ENCODE results near the gene BIRC6. TPM values are rescaled to one million over a fixed set of nuclear protein-coding genes. Genes with fewer than 3 reads are reported as not detected.
A peak's percentile ranks its signal among the peaks of the same experiment; 100 is the strongest.
"Not testable (repeated sequence)": the region's sequence is repeated elsewhere in the genome, so short reads cannot be mapped to it uniquely, and the experiment has no call there.

Gene BIRC6
- total RNA-seq, 1 experiment from 2014 or later: 69.6 TPM

DNA sequence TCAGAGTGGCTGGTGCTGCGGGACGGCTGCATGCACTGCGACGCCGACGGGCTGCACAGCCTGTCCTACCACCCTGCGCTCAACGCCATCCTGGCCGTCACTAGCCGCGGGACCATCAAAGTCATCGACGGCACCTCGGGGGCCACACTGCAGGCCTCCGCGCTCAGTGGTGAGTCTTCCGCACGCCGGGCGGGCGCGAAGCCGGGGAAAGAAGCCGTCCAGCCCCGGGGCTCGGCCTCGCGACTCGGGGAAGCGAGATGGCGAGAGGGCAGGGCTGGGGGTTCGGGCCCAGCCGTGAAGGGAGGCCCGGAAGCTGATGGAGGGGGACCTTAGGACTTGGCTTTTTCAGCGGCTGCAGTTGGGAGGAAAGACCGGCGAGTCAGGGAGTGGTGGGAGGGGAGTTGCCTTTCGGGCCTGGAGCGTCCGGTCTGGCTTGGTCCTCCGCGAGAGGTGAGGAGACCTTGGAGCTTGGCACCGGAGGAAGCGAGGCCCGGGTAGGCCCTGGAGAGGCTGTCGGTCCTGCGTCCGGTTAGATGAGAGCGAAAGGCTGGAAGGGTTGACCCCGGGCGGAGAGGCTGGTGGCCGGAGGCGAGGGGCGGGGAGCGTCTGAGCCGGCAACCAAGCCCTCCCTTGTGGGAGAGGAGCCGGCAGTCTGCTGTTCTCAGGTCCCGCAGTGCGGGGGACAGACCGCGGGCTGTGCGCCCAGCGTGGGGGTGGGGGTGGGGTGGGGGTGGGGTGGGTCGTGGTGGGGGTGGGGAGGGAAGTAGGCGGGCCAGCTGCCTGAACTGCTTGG lies 691 bp downstream of the BIRC6 start:
- Mint-ChIP-seq H3K36me3 (ENCODE audit: insufficient read depth, unreplicated experiment) (peaks cover 9% of the 10 kb centered on the region), H3K4me1 (ENCODE audit: insufficient read depth, unreplicated experiment) (peaks cover 34% of the 10 kb centered on the region), H3K9me3 (ENCODE audit: unreplicated experiment) (no peaks in the 10 kb centered on the region), H3K27me3 (ENCODE audit: insufficient read depth, unreplicated experiment) (no peaks in the 10 kb centered on the region), H3K27ac (ENCODE audit: low read depth, unreplicated experiment) (peak overlapping the region; percentile 76), H3K4me3 (ENCODE audit: unreplicated experiment) (peak overlapping the region; percentile 76)
- no peak for TF ChIP-seq CTCF (IDR thresholded peaks at IDR 0.05; ENCODE audit: unreplicated experiment)
- DNase-seq (ENCODE audit: unreplicated experiment): peak; percentile 28
- intact Hi-C loops (cut with micrococcal nuclease): loop anchor here (2.0 kb wide), 1 partner anchor 193 kb away; the partner anchor contains the start of gene SLC30A6
- BruUV-seq (replicated peaks): no TSS peak
- ChIA-PET CTCF (no interaction called here), POLR2A (interaction anchor here (0.7 to 1.6 kb wide), 7 partner anchors 11 to 122 kb away, joined by 3 to 7 read pairs (median 3); no protein-coding TSS in a partner anchor)

DNA sequence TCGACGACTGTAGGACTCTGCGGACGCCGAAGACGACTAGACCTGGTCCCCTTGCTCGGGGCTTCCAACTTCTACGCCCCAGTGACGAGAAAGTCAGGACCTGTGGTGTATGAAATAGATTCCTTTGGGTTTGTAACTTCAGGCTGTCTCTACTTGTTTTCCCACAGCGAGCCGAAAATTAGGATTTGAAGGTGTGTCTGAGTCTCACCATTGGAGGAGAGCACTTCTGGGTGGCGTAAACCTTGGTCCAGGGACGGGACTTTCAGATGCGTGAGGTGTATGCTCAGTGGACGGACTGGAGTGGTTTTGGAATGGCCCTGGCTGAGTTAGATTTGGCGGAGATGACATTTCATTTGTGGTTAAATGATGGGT lies 1.3 kb downstream of the BIRC6 start:
- H3K27me3 Mint-ChIP-seq (ENCODE audit: insufficient read depth, unreplicated experiment): no peaks in the 10 kb centered on the region
- H3K9me3 Mint-ChIP-seq (ENCODE audit: unreplicated experiment): no peaks in the 10 kb centered on the region
- H3K4me3 Mint-ChIP-seq (ENCODE audit: unreplicated experiment): peak overlapping the region; percentile 76
- intact Hi-C loops (cut with micrococcal nuclease): no loop called here
- no peak for TF ChIP-seq CTCF (IDR thresholded peaks at IDR 0.05; ENCODE audit: unreplicated experiment)
- H3K4me1 Mint-ChIP-seq (ENCODE audit: insufficient read depth, unreplicated experiment): peaks cover 34% of the 10 kb centered on the region
- peak overlapping the region; percentile 76 for H3K27ac Mint-ChIP-seq (ENCODE audit: low read depth, unreplicated experiment)
- DNase-seq (ENCODE audit: unreplicated experiment): peak; percentile 41
- POLR2A ChIA-PET: interaction anchor here (0.7 to 1.1 kb wide), 6 partner anchors 11 to 123 kb away, joined by 3 to 4 read pairs (median 3); no protein-coding TSS in a partner anchor
- peaks cover 9% of the 10 kb centered on the region for H3K36me3 Mint-ChIP-seq (ENCODE audit: insufficient read depth, unreplicated experiment)
- CTCF ChIA-PET: no interaction called here
- BruUV-seq (replicated peaks): TSS peak; percentile 29

- Mint-ChIP-seq H3K36me3 (ENCODE audit: insufficient read depth, unreplicated experiment) (peaks cover 17% of the 10 kb centered on the region), H3K27me3 (ENCODE audit: insufficient read depth, unreplicated experiment) (no peaks in the 10 kb centered on the region), H3K4me3 (ENCODE audit: unreplicated experiment) (no peak overlapping the region), H3K27ac (ENCODE audit: low read depth, unreplicated experiment) (peak overlapping the region; percentile 76), H3K4me1 (ENCODE audit: insufficient read depth, unreplicated experiment) (peaks cover 44% of the 10 kb centered on the region), H3K9me3 (ENCODE audit: unreplicated experiment) (no peaks in the 10 kb centered on the region)
- TF ChIP-seq CTCF (IDR thresholded peaks at IDR 0.05; ENCODE audit: unreplicated experiment): no peak
- ChIA-PET CTCF (no interaction called here), POLR2A (interaction anchor here (0.6 to 1.2 kb wide), 4 partner anchors 10 to 195 kb away, joined by 3 to 5 read pairs (median 4); partner anchors contain the start of gene SLC30A6)
- no TSS peak for BruUV-seq (replicated peaks)
- DNase-seq (ENCODE audit: unreplicated experiment): no peak
- intact Hi-C loops (cut with micrococcal nuclease): no loop called here
Measured at GRCh38 chr2:32360416-32360815, 3.6 kb downstream of the BIRC6 start.

DNA sequence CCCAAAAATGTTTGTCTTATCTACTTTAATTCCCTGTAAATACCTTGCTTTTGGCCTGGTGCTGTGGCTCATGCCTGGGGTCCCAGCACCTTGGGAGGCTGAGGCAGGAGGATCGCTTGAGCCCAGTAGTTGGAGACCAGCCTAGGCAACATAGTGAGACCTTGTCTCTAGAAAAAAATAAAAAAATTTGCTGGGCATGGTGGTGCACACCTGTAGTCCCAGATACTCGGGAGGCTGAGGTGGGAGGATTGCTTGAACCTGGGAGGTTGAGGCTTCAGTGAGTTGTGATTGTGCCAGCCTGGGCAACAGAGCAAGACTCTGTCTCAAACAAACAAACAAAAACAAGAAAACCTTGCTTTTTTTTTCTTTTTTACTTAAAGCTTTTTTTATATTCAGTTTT lies 6.2 kb downstream of the BIRC6 start:
- H3K4me3 Mint-ChIP-seq (ENCODE audit: unreplicated experiment); H3K9me3 Mint-ChIP-seq (ENCODE audit: unreplicated experiment); intact Hi-C loops (cut with micrococcal nuclease); DNase-seq (ENCODE audit: unreplicated experiment); BruUV-seq (replicated peaks); H3K27ac Mint-ChIP-seq (ENCODE audit: low read depth, unreplicated experiment); POLR2A ChIA-PET; H3K27me3 Mint-ChIP-seq (ENCODE audit: insufficient read depth, unreplicated experiment): not testable (repeated sequence)
- Mint-ChIP-seq H3K36me3 (ENCODE audit: insufficient read depth, unreplicated experiment) (peaks cover 17% of the 10 kb centered on the region), H3K4me1 (ENCODE audit: insufficient read depth, unreplicated experiment) (peaks cover 44% of the 10 kb centered on the region)
- CTCF ChIA-PET: interaction anchor here (0.7 kb wide), 1 partner anchor 221 kb away, joined by 3 read pairs; no protein-coding TSS in a partner anchor

All from MCF 10A (cell line).